ENCODE data around the gene IGSF21.

The IGSF21 gene

GRCh38 chr1:18279351-18280074 is 171.9 kb downstream of the IGSF21 start:
- DNase-seq (ENCODE audit: low spot score), result no peak
- TF ChIP-seq, protein P1, sequence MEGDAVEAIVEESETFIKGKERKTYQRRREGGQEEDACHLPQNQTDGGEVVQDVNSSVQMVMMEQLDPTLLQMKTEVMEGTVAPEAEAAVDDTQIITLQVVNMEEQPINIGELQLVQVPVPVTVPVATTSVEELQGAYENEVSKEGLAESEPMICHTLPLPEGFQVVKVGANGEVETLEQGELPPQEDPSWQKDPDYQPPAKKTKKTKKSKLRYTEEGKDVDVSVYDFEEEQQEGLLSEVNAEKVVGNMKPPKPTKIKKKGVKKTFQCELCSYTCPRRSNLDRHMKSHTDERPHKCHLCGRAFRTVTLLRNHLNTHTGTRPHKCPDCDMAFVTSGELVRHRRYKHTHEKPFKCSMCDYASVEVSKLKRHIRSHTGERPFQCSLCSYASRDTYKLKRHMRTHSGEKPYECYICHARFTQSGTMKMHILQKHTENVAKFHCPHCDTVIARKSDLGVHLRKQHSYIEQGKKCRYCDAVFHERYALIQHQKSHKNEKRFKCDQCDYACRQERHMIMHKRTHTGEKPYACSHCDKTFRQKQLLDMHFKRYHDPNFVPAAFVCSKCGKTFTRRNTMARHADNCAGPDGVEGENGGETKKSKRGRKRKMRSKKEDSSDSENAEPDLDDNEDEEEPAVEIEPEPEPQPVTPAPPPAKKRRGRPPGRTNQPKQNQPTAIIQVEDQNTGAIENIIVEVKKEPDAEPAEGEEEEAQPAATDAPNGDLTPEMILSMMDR (IDR thresholded peaks at IDR 0.05), result no peak
- no peak overlapping the region for H3K4me3 ChIP-seq
- H3K27ac ChIP-seq, result no peak overlapping the region

- H3K4me3 ChIP-seq, result no peak overlapping the region
- no peak for DNase-seq (ENCODE audit: low spot score)
- TF ChIP-seq, protein P1 (IDR thresholded peaks at IDR 0.05), result no peak
- no peak overlapping the region for H3K27ac ChIP-seq
Observed at GRCh38 chr1:18280956-18281355, 173.4 kb downstream of the IGSF21 start.

- TF ChIP-seq, protein P1 (IDR thresholded peaks at IDR 0.05), result no peak
- Histone ChIP-seq H3K27ac (no peak overlapping the region), H3K4me3 (no peak overlapping the region)
- DNase-seq (ENCODE audit: low spot score), result no peak
Observed at GRCh38 chr1:18282851-18283600, 175.4 kb downstream of the IGSF21 start.

GRCh38 chr1:18283601-18284385 is 176.2 kb downstream of the IGSF21 start:
- TF ChIP-seq, protein P1 (IDR thresholded peaks at IDR 0.05), result no peak
- Histone ChIP-seq H3K27ac (no peak overlapping the region), H3K4me3 (no peak overlapping the region)
- no peak for DNase-seq (ENCODE audit: low spot score)

- H3K27ac ChIP-seq, result no peak overlapping the region
- no peak for DNase-seq (ENCODE audit: low spot score)
- no peak overlapping the region for H3K4me3 ChIP-seq
- TF ChIP-seq, protein P1 (IDR thresholded peaks at IDR 0.05), result no peak
Observed at GRCh38 chr1:18284805-18285537, 177.4 kb downstream of the IGSF21 start.

- no peak overlapping the region for H3K4me3 ChIP-seq
- TF ChIP-seq, protein P1 (IDR thresholded peaks at IDR 0.05), result no peak
- DNase-seq (ENCODE audit: low spot score), result no peak
- no peak overlapping the region for H3K27ac ChIP-seq
Observed at GRCh38 chr1:18285538-18285924, 177.9 kb downstream of the IGSF21 start.
